Skeletal muscle satellite cell (primary cell): Measurements from ENCODE around the gene EARS2.
"Not testable (repeated sequence)": the region's sequence is repeated elsewhere in the genome, so short reads cannot be mapped to it uniquely, and the experiment has no call there.

ENCODE experiments used
- H3K27me3 ChIP-seq: 2 replicates; pipeline ENCODE4 v1.7.0; 2013; ENCODE audit warnings: low read length; ENCODE audit not compliant: control insufficient read depth, insufficient read depth
- H3K36me3 ChIP-seq: 2 replicates; pipeline ENCODE4 v1.7.0; 2013; ENCODE audit warnings: mild to moderate bottlenecking, control low read depth, low read length; ENCODE audit not compliant: insufficient read depth
- H3K4me1 ChIP-seq: 2 replicates; pipeline ENCODE4 v1.7.0; 2013; ENCODE audit warnings: low read length; ENCODE audit not compliant: control insufficient read depth, insufficient read depth
- H3K4me2 ChIP-seq: 2 replicates; pipeline ENCODE4 v1.7.0; 2013; ENCODE audit warnings: mild to moderate bottlenecking, low read length
- H3K4me3 ChIP-seq: 2 replicates; pipeline ENCODE4 v1.7.0; 2013; ENCODE audit warnings: low read length
- H3K9ac ChIP-seq: 2 replicates; pipeline ENCODE4 v1.7.0; 2013; ENCODE audit warnings: mild to moderate bottlenecking, low read depth, low read length, moderate library complexity
- H3K9me3 ChIP-seq: replicated peaks from 2 replicates; pipeline ENCODE4 v1.7.0; 2013; ENCODE audit warnings: mild to moderate bottlenecking, control low read depth, low read length

Gene EARS2

DNA sequence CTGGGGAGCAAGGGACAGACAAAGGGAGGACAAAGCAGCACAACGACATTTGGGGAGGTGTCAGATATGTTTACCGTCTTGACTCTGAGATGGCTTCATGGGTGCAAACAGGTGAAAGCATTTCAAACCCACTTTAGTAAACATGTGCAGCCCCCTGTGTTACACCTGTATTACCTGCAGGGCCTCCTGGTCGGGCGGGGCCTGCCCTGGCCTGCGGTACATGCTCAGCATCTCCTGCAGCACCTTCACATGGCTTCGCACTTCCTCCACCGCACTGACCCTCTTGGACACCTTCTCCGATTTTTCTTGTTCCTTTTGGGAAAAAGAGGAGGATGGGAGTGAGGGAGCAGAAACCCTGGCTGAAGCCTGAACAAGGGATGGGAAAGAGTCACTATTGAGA lies 71.3 kb downstream of the EARS2 start:
- no peaks in the 10 kb centered on the region for H3K9me3 ChIP-seq
- H3K4me2 ChIP-seq, result no peak overlapping the region
- H3K4me3 ChIP-seq, result no peak overlapping the region
- peaks cover 49% of the 10 kb centered on the region for H3K36me3 ChIP-seq
- no peak overlapping the region for H3K9ac ChIP-seq
- no peaks in the 10 kb centered on the region for H3K4me1 ChIP-seq
- no peaks in the 10 kb centered on the region for H3K27me3 ChIP-seq

DNA sequence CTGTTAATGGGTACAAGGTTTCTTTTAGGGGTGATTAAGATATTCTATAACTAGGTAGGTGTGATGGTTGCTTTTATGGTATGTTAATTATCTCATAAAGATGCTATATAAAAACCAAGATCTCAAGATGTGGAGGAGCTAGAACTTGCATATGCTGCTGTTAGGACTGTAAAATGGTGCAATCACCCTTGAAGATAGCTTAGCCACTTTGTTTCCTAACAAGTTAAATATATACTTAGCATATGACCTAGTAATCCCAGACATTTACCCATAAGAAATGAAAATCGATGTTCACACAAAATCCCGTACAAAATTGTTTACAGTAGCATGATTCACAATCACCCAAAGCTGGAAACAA lies 71.9 kb downstream of the EARS2 start:
- H3K4me2 ChIP-seq, result no peak overlapping the region
- H3K4me3 ChIP-seq, result no peak overlapping the region
- H3K36me3 ChIP-seq, result peaks cover 53% of the 10 kb centered on the region
- H3K9ac ChIP-seq, result no peak overlapping the region
- no peaks in the 10 kb centered on the region for H3K9me3 ChIP-seq
- H3K4me1 ChIP-seq, result no peaks in the 10 kb centered on the region
- no peaks in the 10 kb centered on the region for H3K27me3 ChIP-seq

DNA sequence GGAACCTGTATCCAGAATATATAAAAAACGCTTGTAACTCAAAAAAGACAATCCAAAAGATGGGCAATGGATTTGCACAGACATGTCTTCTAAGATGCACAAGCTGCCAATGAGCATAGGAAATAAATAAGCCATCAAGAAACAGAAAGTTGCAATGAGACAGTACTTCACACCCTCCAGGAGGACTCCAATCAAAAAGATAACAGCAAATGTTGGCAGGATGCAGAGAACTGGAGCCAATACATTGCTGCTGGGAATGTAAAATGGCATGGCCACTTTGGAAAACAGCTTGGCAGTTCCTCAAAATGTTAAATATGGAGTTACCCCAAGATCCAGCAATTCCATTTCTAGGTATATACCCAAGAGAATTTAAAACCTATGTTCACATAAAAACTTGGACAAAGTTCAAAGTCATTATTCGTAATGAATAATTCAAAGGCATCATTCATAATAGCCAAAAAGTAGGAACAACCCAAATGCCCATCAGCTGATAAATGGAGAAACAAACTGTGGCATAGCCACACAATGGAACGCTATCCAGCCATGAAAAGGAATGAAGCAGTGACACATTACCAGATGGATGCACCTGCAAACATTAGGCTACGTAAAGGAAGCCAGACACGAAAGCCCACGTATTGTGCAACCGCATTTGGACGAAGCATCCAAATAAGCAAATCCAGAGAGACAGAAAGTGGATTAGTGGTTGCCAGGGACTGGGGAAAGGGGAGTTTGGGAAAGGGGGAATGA lies 72.5 kb downstream of the EARS2 start:
- no peaks in the 10 kb centered on the region for H3K27me3 ChIP-seq
- H3K9me3 ChIP-seq, result no peaks in the 10 kb centered on the region
- H3K36me3 ChIP-seq, result peaks cover 51% of the 10 kb centered on the region
- H3K4me1 ChIP-seq, result no peaks in the 10 kb centered on the region
- no peak overlapping the region for H3K9ac ChIP-seq
- no peak overlapping the region for H3K4me2 ChIP-seq
- H3K4me3 ChIP-seq, result no peak overlapping the region

DNA sequence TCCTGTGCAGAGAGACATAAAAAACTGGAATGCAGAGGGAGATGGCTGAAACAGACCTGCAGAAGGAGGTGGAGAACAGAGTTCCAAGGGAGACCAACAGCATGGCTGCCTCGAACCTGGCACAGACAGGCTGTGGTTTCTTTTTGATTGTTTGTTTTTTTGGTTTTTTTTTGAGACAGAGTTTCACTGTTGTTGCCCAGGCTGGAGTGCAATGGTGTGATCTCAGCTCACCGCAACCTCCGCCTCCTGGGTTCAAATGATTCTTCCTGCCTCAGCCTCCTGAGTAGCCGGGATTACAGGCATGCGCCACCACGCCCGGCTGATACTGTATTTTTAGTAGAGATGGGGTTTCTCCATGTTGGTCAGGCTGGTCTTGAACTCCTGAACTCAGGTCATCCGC lies 73.7 kb downstream of the EARS2 start:
- H3K27me3 ChIP-seq, H3K9ac ChIP-seq, H3K4me1 ChIP-seq, H3K4me2 ChIP-seq, H3K4me3 ChIP-seq, H3K9me3 ChIP-seq: not testable (repeated sequence)
- H3K36me3 ChIP-seq, result peaks cover 56% of the 10 kb centered on the region

DNA sequence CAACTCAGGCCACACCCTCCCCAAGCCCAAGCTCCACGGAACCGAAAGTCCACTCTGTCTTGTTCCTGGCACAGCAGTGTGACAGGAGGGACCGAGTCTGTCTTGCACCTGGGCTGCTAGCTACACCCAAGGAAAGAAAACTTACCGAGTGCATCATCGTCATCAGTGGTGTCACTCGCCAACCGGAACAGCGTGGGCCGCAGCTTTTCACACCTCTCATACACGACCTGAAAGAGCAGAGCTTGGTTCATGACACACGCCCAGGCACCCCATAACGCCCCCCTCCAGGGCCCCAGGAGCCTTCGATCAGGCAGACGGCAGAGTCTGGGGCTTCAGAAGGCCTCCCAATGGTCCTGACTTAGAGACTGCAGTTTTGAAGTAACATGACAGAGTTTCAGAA lies 74.4 kb downstream of the EARS2 start:
- no peaks in the 10 kb centered on the region for H3K4me1 ChIP-seq
- H3K4me3 ChIP-seq, result no peak overlapping the region
- no peaks in the 10 kb centered on the region for H3K9me3 ChIP-seq
- H3K36me3 ChIP-seq, result peaks cover 54% of the 10 kb centered on the region
- no peak overlapping the region for H3K4me2 ChIP-seq
- H3K27me3 ChIP-seq, result no peaks in the 10 kb centered on the region
- H3K9ac ChIP-seq, result no peak overlapping the region

DNA sequence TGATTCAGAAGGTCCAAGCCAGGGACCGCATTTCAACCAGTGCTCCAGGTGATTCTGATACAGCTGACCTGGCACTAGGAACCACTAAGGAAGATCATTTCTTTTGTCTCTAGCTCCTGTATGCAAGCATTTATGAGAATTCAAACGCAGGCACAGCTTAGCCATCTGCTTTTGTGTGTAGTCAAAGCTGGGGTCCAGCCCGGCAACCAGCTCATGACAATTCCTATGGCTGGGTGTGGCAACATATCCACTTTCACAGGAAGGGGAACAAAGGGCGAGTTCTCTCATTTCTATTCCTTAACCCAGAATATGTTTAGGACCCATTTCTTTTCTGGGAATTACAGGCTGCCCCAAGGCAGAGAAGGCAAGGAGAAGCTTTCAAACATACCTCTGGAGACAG lies 76.9 kb downstream of the EARS2 start:
- H3K4me2 ChIP-seq, result no peak overlapping the region
- no peaks in the 10 kb centered on the region for H3K27me3 ChIP-seq
- no peaks in the 10 kb centered on the region for H3K4me1 ChIP-seq
- no peaks in the 10 kb centered on the region for H3K9me3 ChIP-seq
- H3K36me3 ChIP-seq, result peaks cover 42% of the 10 kb centered on the region
- H3K4me3 ChIP-seq, result no peak overlapping the region
- H3K9ac ChIP-seq, result no peak overlapping the region

DNA sequence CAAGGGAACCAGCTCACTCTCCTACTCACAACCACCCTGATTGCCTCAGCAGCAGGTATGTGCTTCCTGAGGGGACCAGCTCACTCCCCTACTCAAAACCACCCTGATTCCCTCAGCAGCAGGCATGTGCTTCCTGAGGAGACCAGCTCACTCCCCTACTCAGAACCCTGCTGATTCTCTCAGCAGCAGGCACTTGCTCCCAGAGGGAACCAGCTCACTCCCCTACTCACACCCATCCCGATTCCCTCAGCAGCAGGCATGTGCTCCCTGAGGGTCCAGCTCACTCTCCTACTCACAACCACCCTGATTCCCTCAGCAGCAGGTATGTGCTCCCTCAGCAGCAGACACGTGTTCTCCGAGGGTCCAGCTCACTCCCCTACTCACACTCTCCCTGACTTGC lies 78.0 kb downstream of the EARS2 start:
- Histone ChIP-seq H3K9ac (no peak overlapping the region), H3K9me3 (no peaks in the 10 kb centered on the region), H3K36me3 (peaks cover 42% of the 10 kb centered on the region), H3K27me3 (no peaks in the 10 kb centered on the region), H3K4me1 (no peaks in the 10 kb centered on the region), H3K4me3 (no peak overlapping the region), H3K4me2 (no peak overlapping the region)

DNA sequence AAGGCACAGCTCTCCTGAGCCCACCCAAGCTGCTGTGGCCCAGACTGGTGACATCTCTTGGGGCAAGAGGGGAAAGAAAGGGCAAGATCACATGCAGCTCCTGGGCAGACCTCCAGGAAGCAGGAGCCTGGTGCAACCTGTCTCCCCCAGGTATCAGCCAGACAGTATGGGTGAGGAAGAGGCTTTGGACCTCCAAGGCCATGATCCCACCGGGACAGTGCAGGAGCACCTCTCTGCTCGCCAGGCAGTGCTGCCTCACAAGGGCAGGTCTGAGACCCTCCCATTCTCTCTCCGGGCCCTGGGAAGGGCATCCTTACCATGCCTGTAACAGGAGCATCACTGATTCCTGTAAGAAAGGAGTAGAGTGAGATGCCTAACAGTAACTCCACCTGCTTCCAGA lies 78.6 kb downstream of the EARS2 start:
- Histone ChIP-seq H3K9ac (no peak overlapping the region), H3K27me3 (no peaks in the 10 kb centered on the region), H3K4me2 (no peak overlapping the region), H3K36me3 (peaks cover 46% of the 10 kb centered on the region), H3K4me3 (no peak overlapping the region), H3K4me1 (no peaks in the 10 kb centered on the region), H3K9me3 (no peaks in the 10 kb centered on the region)

DNA sequence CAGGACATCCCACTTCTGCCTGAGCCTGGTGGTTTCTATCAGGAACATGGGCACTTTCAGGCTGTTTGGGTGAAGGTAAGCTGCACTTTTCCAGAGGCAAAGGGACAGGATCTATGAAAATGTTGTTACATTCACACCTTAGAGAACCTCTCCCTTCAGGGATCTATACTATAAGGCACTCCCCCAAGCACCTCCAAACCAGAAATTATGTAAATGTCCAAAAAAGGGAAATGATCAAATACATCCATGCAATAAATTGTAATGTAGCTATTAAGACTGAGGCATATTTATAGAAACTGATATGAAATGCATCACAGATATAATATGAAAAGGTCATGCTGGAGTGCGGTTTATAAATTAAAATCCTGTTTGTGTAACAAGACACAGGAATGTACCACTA lies 80.9 kb downstream of the EARS2 start:
- Histone ChIP-seq H3K4me1 (no peaks in the 10 kb centered on the region), H3K4me3 (no peak overlapping the region), H3K27me3 (no peaks in the 10 kb centered on the region), H3K9ac (no peak overlapping the region), H3K4me2 (no peak overlapping the region), H3K9me3 (no peaks in the 10 kb centered on the region), H3K36me3 (peaks cover 42% of the 10 kb centered on the region)
